Measurements from ENCODE around the gene LYAR. TPM values are rescaled to one million over a fixed set of nuclear protein-coding genes. Genes with fewer than 3 reads are reported as not detected.

LYAR gene
- total RNA-seq, 4 donors from 2014 or later: 4.7 to 16.1 (median 10.3) TPM

- peaks cover 0 to 88% (median 0%) of the 10 kb centered on the region in 3 donors for H3K36me3 ChIP-seq
- H3K27me3 ChIP-seq: no peaks in the 10 kb centered on the region
- TF ChIP-seq POLR2A (IDR thresholded peaks at IDR 0.05) (no peak), EP300 (IDR thresholded peaks at IDR 0.05) (no peak)
- TF ChIP-seq, protein P1, sequence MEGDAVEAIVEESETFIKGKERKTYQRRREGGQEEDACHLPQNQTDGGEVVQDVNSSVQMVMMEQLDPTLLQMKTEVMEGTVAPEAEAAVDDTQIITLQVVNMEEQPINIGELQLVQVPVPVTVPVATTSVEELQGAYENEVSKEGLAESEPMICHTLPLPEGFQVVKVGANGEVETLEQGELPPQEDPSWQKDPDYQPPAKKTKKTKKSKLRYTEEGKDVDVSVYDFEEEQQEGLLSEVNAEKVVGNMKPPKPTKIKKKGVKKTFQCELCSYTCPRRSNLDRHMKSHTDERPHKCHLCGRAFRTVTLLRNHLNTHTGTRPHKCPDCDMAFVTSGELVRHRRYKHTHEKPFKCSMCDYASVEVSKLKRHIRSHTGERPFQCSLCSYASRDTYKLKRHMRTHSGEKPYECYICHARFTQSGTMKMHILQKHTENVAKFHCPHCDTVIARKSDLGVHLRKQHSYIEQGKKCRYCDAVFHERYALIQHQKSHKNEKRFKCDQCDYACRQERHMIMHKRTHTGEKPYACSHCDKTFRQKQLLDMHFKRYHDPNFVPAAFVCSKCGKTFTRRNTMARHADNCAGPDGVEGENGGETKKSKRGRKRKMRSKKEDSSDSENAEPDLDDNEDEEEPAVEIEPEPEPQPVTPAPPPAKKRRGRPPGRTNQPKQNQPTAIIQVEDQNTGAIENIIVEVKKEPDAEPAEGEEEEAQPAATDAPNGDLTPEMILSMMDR (IDR thresholded peaks at IDR 0.05): no peak
- WGBS, 2 donors: 85 to 86% methylated on average over 10 to 13 of the region's 13 CpGs
- no peaks in the 10 kb centered on the region for H3K9me3 ChIP-seq
- no peak for DNase-seq (ENCODE audit: low spot score in 2 of 2)
- no peak overlapping the region for H3K4me3 ChIP-seq
- no peaks in the 10 kb centered on the region for H3K4me1 ChIP-seq
- H3K27ac ChIP-seq: no peak overlapping the region
Observed at GRCh38 chr4:4316150-4316495, 26.2 kb upstream of the LYAR start.

GRCh38 chr4:4315461-4316149 lies 25.7 kb upstream of the LYAR start:
- Histone ChIP-seq H3K36me3 (peaks cover 0 to 83% (median 0%) of the 10 kb centered on the region in 3 donors), H3K27ac (no peak overlapping the region), H3K9me3 (no peaks in the 10 kb centered on the region), H3K27me3 (no peaks in the 10 kb centered on the region), H3K4me1 (no peaks in the 10 kb centered on the region), H3K4me3 (no peak overlapping the region)
- TF ChIP-seq, protein P1 (IDR thresholded peaks at IDR 0.05): no peak
- TF ChIP-seq POLR2A (IDR thresholded peaks at IDR 0.05): no peak
- no peak for TF ChIP-seq EP300 (IDR thresholded peaks at IDR 0.05)
- WGBS, 2 donors: 78 to 83% methylated on average over 12 of the region's 12 CpGs
- DNase-seq (ENCODE audit: low spot score in 2 of 2): no peak

GRCh38 chr4:4311193-4311592 lies 21.2 kb upstream of the LYAR start:
- Histone ChIP-seq H3K36me3 (peaks cover 0 to 58% (median 12%) of the 10 kb centered on the region in 3 donors), H3K27me3 (no peaks in the 10 kb centered on the region), H3K9me3 (no peaks in the 10 kb centered on the region), H3K27ac (no peak overlapping the region), H3K4me1 (no peaks in the 10 kb centered on the region), H3K4me3 (no peak overlapping the region)
- no peak for DNase-seq (ENCODE audit: low spot score in 2 of 2)
- WGBS, 2 donors: 77 to 81% methylated on average over 4 of the region's 4 CpGs
- no peak for TF ChIP-seq POLR2A (IDR thresholded peaks at IDR 0.05)
- TF ChIP-seq, protein P1 (IDR thresholded peaks at IDR 0.05): no peak
- TF ChIP-seq EP300 (IDR thresholded peaks at IDR 0.05): no peak

DNA sequence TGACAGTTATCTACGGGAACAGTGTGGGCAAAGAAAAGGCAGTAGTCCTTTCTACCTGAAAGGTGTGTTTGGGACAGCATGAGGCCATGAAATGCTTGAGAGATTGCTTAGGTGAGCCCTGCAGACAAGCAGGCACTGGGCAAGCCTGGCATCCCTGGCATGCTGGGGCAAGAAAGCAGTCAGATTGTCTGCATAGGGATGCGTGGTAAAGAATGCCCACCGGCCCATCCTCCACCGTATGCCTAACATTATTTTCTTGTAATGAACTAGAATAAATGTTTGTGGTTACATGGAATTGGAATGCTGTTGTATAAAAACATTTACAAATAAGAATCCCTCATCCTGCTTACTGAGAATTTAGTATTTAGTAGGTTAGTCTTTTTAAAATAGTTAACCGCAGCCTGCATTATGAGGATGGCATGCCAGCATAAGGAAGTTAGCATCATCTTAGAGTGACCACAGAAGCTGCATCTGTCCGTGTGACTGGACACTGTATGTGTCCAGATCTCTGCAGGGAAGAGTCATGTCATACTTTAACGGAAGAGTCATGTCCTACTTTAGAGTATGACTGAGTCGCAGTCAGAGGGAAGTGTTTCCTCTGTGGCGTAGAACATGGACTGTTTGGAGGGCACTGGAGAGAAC lies 19.0 kb upstream of the LYAR start:
- H3K36me3 ChIP-seq: peaks cover 0 to 52% (median 12%) of the 10 kb centered on the region in 3 donors

GRCh38 chr4:4306920-4307319 lies 17.0 kb upstream of the LYAR start:
- no peak for TF ChIP-seq EP300 (IDR thresholded peaks at IDR 0.05)
- TF ChIP-seq, protein P1 (IDR thresholded peaks at IDR 0.05): no peak
- TF ChIP-seq POLR2A (IDR thresholded peaks at IDR 0.05): no peak
- peaks cover 0 to 53% (median 20%) of the 10 kb centered on the region in 3 donors for H3K36me3 ChIP-seq
- H3K9me3 ChIP-seq: no peaks in the 10 kb centered on the region
- no peaks in the 10 kb centered on the region for H3K4me1 ChIP-seq
- 93% methylated on average over 11 of the region's 11 CpGs for WGBS, 2 donors
- no peak overlapping the region for H3K4me3 ChIP-seq
- H3K27ac ChIP-seq: no peak overlapping the region
- no peaks in the 10 kb centered on the region for H3K27me3 ChIP-seq
- no peak for DNase-seq (ENCODE audit: low spot score in 2 of 2)

More for the DNA sequence above, 19.0 kb upstream of the LYAR start:
- Histone ChIP-seq H3K27ac (no peak overlapping the region), H3K4me3 (no peak overlapping the region), H3K9me3 (no peaks in the 10 kb centered on the region), H3K4me1 (no peaks in the 10 kb centered on the region), H3K27me3 (no peaks in the 10 kb centered on the region)
- 92 to 93% methylated on average over 9 of the region's 9 CpGs for WGBS, 2 donors
- DNase-seq (ENCODE audit: low spot score in 2 of 2): no peak
- TF ChIP-seq EP300 (IDR thresholded peaks at IDR 0.05): no peak
- TF ChIP-seq, protein P1 (IDR thresholded peaks at IDR 0.05): no peak
- no peak for TF ChIP-seq POLR2A (IDR thresholded peaks at IDR 0.05)

Data from tibial nerve (tissue), 4 donors.